Endothelial cell of umbilical vein (primary cell): ENCODE results near the gene ITSN1. TPM values are rescaled to one million over a fixed set of nuclear protein-coding genes. Genes with fewer than 3 reads are reported as not detected.

Experiments
- BruUV-seq: library from RNA; stranded (reverse); fragments of 400-500 nt; replicated peaks from 2 replicates; lab custom pipeline; 2021; lab: Mats Ljungman, UMichigan
- CTCF ChIA-PET: fragments of 300-600, 350-600 bp; sonication (Branson Sonifier 250); formaldehyde crosslinking; loops from one replicate; lab custom pipeline; 2021; ENCODE audit warnings: antibody characterized with exemption, inconsistent platforms; lab: Charles Lee
- POLR2A ChIA-PET: fragments of 300-600, 350-600 bp; sonication (Branson Sonifier 250); formaldehyde crosslinking; loops from one replicate; lab custom pipeline; 2021; ENCODE audit warnings: antibody characterized with exemption, inconsistent platforms; lab: Charles Lee
- DNase-seq: peaks from one replicate; pipeline ENCODE4 v3.0.0-alpha.2; 2011; ENCODE audit warnings: low read depth, low spot score
- FAIRE-seq: peaks from 2 replicates; lab custom pipeline; 2011; peaks lifted over from hg19 to GRCh38; lab: Jason Lieb, UNC
- H2AFZ ChIP-seq: 2 replicates; pipeline ENCODE4 v1.6.0; 2012; ENCODE audit warnings: low read depth, low read length, control low read depth, inconsistent platforms
- H3K27ac ChIP-seq: 2 replicates; pipeline ENCODE4 v1.5.1; 2011; ENCODE audit warnings: low read depth, mild to moderate bottlenecking, control low read depth, low read length, moderate library complexity; ENCODE audit not compliant: insufficient read depth
- H3K27me3 ChIP-seq, 2 experiments: 2 replicates each; pipeline versions ENCODE4 v1.6.0 to v1.6.1; 2011; ENCODE audit warnings: low read length in 2 of 2, mixed read lengths in 1 of 2; ENCODE audit not compliant: control insufficient read depth in 2 of 2, insufficient read depth in 2 of 2
- H3K36me3 ChIP-seq, 2 experiments: 2 replicates in 1 of 2; 3 replicates in 1 of 2; pipeline ENCODE4 v1.5.1; 2011; ENCODE audit warnings: low read length in 2 of 2, mild to moderate bottlenecking in 1 of 2, moderate library complexity in 1 of 2; ENCODE audit not compliant: control insufficient read depth in 2 of 2, insufficient read depth in 2 of 2; ENCODE audit errors: extremely low read depth in 1 of 2
- H3K4me1 ChIP-seq: 3 replicates; pipeline ENCODE4 v1.5.1; 2011; ENCODE audit warnings: mild to moderate bottlenecking, low read length; ENCODE audit not compliant: control insufficient read depth, insufficient read depth; ENCODE audit errors: extremely low read depth
- H3K4me2 ChIP-seq: 2 replicates; pipeline ENCODE4 v1.6.1; 2011; ENCODE audit warnings: low read length, control low read depth, mixed read lengths; ENCODE audit not compliant: insufficient read depth
- H3K4me3 ChIP-seq, 3 experiments: fragments of 200-600 bp in 1 of 3; sonication (generic), shearing (Covaris generic) in 1 of 3; replicated peaks in 1 of 3; 2 replicates each; pipeline ENCODE4 v1.5.1; 2011 to 2016; ENCODE audit warnings: control low read depth in 3 of 3, low read length in 3 of 3, mild to moderate bottlenecking in 2 of 3, inconsistent platforms in 1 of 3, low read depth in 1 of 3, moderate library complexity in 1 of 3; ENCODE audit not compliant: insufficient read depth in 1 of 3
- H3K79me2 ChIP-seq: 2 replicates; pipeline ENCODE4 v1.6.0; 2012; ENCODE audit warnings: low read length, inconsistent platforms; ENCODE audit not compliant: control insufficient read depth, insufficient read depth
- H3K9ac ChIP-seq: replicated peaks from 2 replicates; pipeline ENCODE3; 2011; ENCODE audit warnings: low read length, control low read depth; ENCODE audit not compliant: insufficient read depth; ENCODE audit errors: extremely low read depth
- H3K9me1 ChIP-seq: replicated peaks from 3 replicates; pipeline ENCODE4 v1.6.0; 2011; ENCODE audit warnings: mild to moderate bottlenecking, low read length; ENCODE audit not compliant: control insufficient read depth, insufficient read depth; ENCODE audit errors: extremely low read depth
- H3K9me3 ChIP-seq: replicated peaks from 2 replicates; pipeline ENCODE4 v1.5.1; 2012; ENCODE audit warnings: low read length, inconsistent platforms; ENCODE audit not compliant: control insufficient read depth, insufficient read depth
- H4K20me1 ChIP-seq: replicated peaks from 2 replicates; pipeline ENCODE3; 2011; ENCODE audit warnings: mild to moderate bottlenecking, low read length; ENCODE audit not compliant: control insufficient read depth, insufficient read depth; ENCODE audit errors: extremely low read depth
- EZH2 ChIP-seq: IDR thresholded peaks from 2 replicates; pipeline ENCODE4 v1.6.1; 2012; ENCODE audit warnings: borderline replicate concordance, low read depth, mild to moderate bottlenecking, moderate library complexity, low read length, inconsistent platforms; ENCODE audit not compliant: severe bottlenecking
- FOS ChIP-seq: IDR thresholded peaks from 2 replicates; pipeline ENCODE4 v1.6.1; 2011; ENCODE audit warnings: mild to moderate bottlenecking, low read length, moderate library complexity, borderline replicate concordance; ENCODE audit not compliant: insufficient read depth
- GATA2 ChIP-seq: IDR thresholded peaks from 2 replicates; pipeline ENCODE4 v1.7.0; 2011; ENCODE audit warnings: low read depth, mild to moderate bottlenecking, moderate library complexity, mixed read lengths, low read length; ENCODE audit not compliant: insufficient read length, insufficient read depth
- JUN ChIP-seq: IDR thresholded peaks from 2 replicates; pipeline ENCODE4 v1.6.1; 2011; ENCODE audit warnings: borderline replicate concordance, low read depth; ENCODE audit not compliant: insufficient read length, insufficient read depth
- MAX ChIP-seq: IDR thresholded peaks from 2 replicates; pipeline ENCODE4 v1.6.1; 2011; ENCODE audit not compliant: insufficient read depth, insufficient read length
- MYC ChIP-seq: IDR thresholded peaks from one replicate; pipeline ENCODE4 v1.6.1; 2011; ENCODE audit warnings: mild to moderate bottlenecking, low read depth, low read length
- POLR2A ChIP-seq: IDR thresholded peaks from 2 replicates; pipeline ENCODE4 v1.6.1; 2012; ENCODE audit warnings: low read depth, mild to moderate bottlenecking, control low read depth, low read length
- POLR2AphosphoS5 ChIP-seq: IDR thresholded peaks from 2 replicates; pipeline ENCODE4 v1.6.1; 2012; ENCODE audit warnings: low read depth, mild to moderate bottlenecking, control low read depth, low read length, moderate library complexity; ENCODE audit not compliant: insufficient read depth
- dilution Hi-C: fragments of 300-500 bp; cut with MboI; formaldehyde crosslinking; loops from one replicate; pipeline ENCODE4 v1.15.0; 2019; ENCODE audit warnings: low sequenced_read_pairs; ENCODE audit not compliant: extremely low pct_ligation_motif_present
- intact Hi-C: fragments of 100-400 bp; cut with micrococcal nuclease; formaldehyde crosslinking; loops from one replicate; pipeline ENCODE4 v1.10.0; 2022
- polyA plus RNA-seq, 4 experiments: library from polyadenylated mRNA; depleted of rRNA in 3 of 4; stranded (reverse) in 3 of 4; unstranded in 1 of 4; fragments of >200 nt; gene quantifications; 2 replicates each; pipeline versions ENCODE4 v1.2.1 to v1.2.3, GENCODE V29; 2011 to 2012; ENCODE audit warnings: missing spikeins in 1 of 4
- total RNA-seq: library from RNA; stranded (reverse); gene quantifications from 2 replicates; pipeline ENCODE4 v1.2.3, GENCODE V29; 2021
- TF ChIP-seq, protein P1 (sequence below), 2 donors: IDR thresholded peaks; 1 replicate in 1 of 2; 2 replicates in 1 of 2; pipeline ENCODE4 v1.5.1; 2011; ENCODE audit warnings: low read length in 2 of 2, mild to moderate bottlenecking in 2 of 2, moderate library complexity in 2 of 2, control low read depth in 1 of 2, inconsistent platforms in 1 of 2, low read depth in 1 of 2; ENCODE audit not compliant: insufficient read depth in 1 of 2; ENCODE audit errors: extremely low read depth in 1 of 2

The ITSN1 gene
- total and polyA plus RNA-seq, 2 donors (not counting 3 experiments of a cell fraction or from before 2014, with no cell fraction given): 72.2 to 86.8 TPM

GRCh38 chr21:33680870-33681269, 38.6 kb downstream of the ITSN1 start:
- H3K4me1 ChIP-seq: peaks cover 35% of the 10 kb centered on the region
- FAIRE-seq (no peak), DNase-seq (no peak)
- no peaks in the 10 kb centered on the region for H3K9me3 ChIP-seq
- ChIA-PET CTCF (interaction anchor here (1.1 kb wide), 1 partner anchor 11 kb away, joined by 3 read pairs; no protein-coding TSS in a partner anchor), POLR2A (interaction anchor here (0.7 kb wide), 1 partner anchor 1695 kb away, joined by 3 read pairs; no protein-coding TSS in a partner anchor)
- no peaks in the 10 kb centered on the region for H3K27me3 ChIP-seq
- dilution Hi-C loops: no loop called here
- TF ChIP-seq EZH2 (no peak), POLR2AphosphoS5 (no peak), GATA2 (no peak), MYC (no peak), FOS (no peak), JUN (no peak), POLR2A (no peak), MAX (no peak)
- TF ChIP-seq, protein P1, sequence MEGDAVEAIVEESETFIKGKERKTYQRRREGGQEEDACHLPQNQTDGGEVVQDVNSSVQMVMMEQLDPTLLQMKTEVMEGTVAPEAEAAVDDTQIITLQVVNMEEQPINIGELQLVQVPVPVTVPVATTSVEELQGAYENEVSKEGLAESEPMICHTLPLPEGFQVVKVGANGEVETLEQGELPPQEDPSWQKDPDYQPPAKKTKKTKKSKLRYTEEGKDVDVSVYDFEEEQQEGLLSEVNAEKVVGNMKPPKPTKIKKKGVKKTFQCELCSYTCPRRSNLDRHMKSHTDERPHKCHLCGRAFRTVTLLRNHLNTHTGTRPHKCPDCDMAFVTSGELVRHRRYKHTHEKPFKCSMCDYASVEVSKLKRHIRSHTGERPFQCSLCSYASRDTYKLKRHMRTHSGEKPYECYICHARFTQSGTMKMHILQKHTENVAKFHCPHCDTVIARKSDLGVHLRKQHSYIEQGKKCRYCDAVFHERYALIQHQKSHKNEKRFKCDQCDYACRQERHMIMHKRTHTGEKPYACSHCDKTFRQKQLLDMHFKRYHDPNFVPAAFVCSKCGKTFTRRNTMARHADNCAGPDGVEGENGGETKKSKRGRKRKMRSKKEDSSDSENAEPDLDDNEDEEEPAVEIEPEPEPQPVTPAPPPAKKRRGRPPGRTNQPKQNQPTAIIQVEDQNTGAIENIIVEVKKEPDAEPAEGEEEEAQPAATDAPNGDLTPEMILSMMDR (IDR thresholded peaks at IDR 0.05; ENCODE audit: extremely low read depth in 1 of 2, insufficient read depth in 1 of 2, low read depth in 1 of 2, low read length in 2 of 2): no peak
- no TSS peak for BruUV-seq
- no peaks in the 10 kb centered on the region for H3K36me3 ChIP-seq
- no peak overlapping the region for H3K4me2 ChIP-seq
- intact Hi-C loops: no loop called here
- H3K9me1 ChIP-seq: no peaks in the 10 kb centered on the region
- H3K27ac ChIP-seq: no peak overlapping the region
- no peak overlapping the region for H3K9ac ChIP-seq
- H2AFZ ChIP-seq: no peak overlapping the region
- no peak overlapping the region for H3K4me3 ChIP-seq
- peaks cover 76% of the 10 kb centered on the region for H3K79me2 ChIP-seq
- no peaks in the 10 kb centered on the region for H4K20me1 ChIP-seq
